GM21381 (cell line): Measurements from ENCODE around the gene BDH1.
"Not testable (repeated sequence)": the region's sequence is repeated elsewhere in the genome, so short reads cannot be mapped to it uniquely, and the experiment has no call there.

Source experiments
- ATAC-seq: cut with Tn5 transposase; IDR thresholded peaks from one replicate; pipeline ENCODE4 v1.9.1; 2021; ENCODE audit warnings: mild to moderate bottlenecking, moderate library complexity; ENCODE audit not compliant: unreplicated experiment

BDH1 gene

GRCh38 chr3:197578376-197578775 is 22.6 kb upstream of the BDH1 start:
- no peak for ATAC-seq

GRCh38 chr3:197577366-197578074 is 21.8 kb upstream of the BDH1 start:
- no peak for ATAC-seq

GRCh38 chr3:197576838-197577237 is 21.1 kb upstream of the BDH1 start:
- ATAC-seq = no peak

GRCh38 chr3:197575362-197575761 is 19.6 kb upstream of the BDH1 start:
- ATAC-seq = no peak

- not testable (repeated sequence) for ATAC-seq
Measured at GRCh38 chr3:197574396-197574991, 18.7 kb upstream of the BDH1 start.

- no peak for ATAC-seq
Measured at GRCh38 chr3:197573048-197573767, 17.4 kb upstream of the BDH1 start.

- ATAC-seq = not testable (repeated sequence)
Measured at GRCh38 chr3:197571880-197572172, 16.1 kb upstream of the BDH1 start.

- ATAC-seq = not testable (repeated sequence)
Measured at GRCh38 chr3:197571074-197571879, 15.5 kb upstream of the BDH1 start.

- not testable (repeated sequence) for ATAC-seq
Measured at GRCh38 chr3:197569433-197569832, 13.7 kb upstream of the BDH1 start.

- ATAC-seq = no peak
Measured at GRCh38 chr3:197567904-197568681, 12.3 kb upstream of the BDH1 start.

- not testable (repeated sequence) for ATAC-seq
Measured at GRCh38 chr3:197566155-197566554, 10.4 kb upstream of the BDH1 start.

GRCh38 chr3:197564097-197564843 is 8.5 kb upstream of the BDH1 start:
- no peak for ATAC-seq

- no peak for ATAC-seq
Measured at GRCh38 chr3:197562398-197563251, 6.9 kb upstream of the BDH1 start.

GRCh38 chr3:197561926-197562325 is 6.2 kb upstream of the BDH1 start:
- ATAC-seq = no peak

GRCh38 chr3:197559651-197560050 is 3.9 kb upstream of the BDH1 start:
- ATAC-seq = no peak

- ATAC-seq = peak; percentile 97
Measured at GRCh38 chr3:197554562-197555280, 1.0 kb downstream of the BDH1 start.

GRCh38 chr3:197554196-197554561 is 1.6 kb downstream of the BDH1 start:
- peak; percentile 1 for ATAC-seq

GRCh38 chr3:197552198-197552597 is 3.6 kb downstream of the BDH1 start:
- no peak for ATAC-seq
